Measurements from ENCODE around the gene EXOC4. TPM values are rescaled to one million over a fixed set of nuclear protein-coding genes. Genes with fewer than 3 reads are reported as not detected.

The EXOC4 gene
- total RNA-seq, 4 donors from 2014 or later, result 60.0 to 187 (median 80.1) TPM

GRCh38 chr7:133510326-133511055 is 257.6 kb downstream of the EXOC4 start:
- TF ChIP-seq POLR2AphosphoS5 (IDR thresholded peaks at IDR 0.05) (no peak), CTCF (IDR thresholded peaks at IDR 0.05) (no peak), POLR2A (IDR thresholded peaks at IDR 0.05) (no peak), EP300 (IDR thresholded peaks at IDR 0.05) (no peak)
- 93% methylated on average over 4 of the region's 4 CpGs for WGBS
- H3K27ac ChIP-seq, result no peak overlapping the region
- H3K4me1 ChIP-seq, result no peaks in the 10 kb centered on the region
- no peaks in the 10 kb centered on the region for H3K36me3 ChIP-seq
- H3K27me3 ChIP-seq, result no peaks in the 10 kb centered on the region
- no peak overlapping the region for H3K4me3 ChIP-seq
- no peaks in the 10 kb centered on the region for H3K9me3 ChIP-seq
- no peak for DNase-seq (ENCODE audit: low spot score in 2 of 2)

GRCh38 chr7:133511252-133511651 is 258.4 kb downstream of the EXOC4 start:
- H3K36me3 ChIP-seq, result no peaks in the 10 kb centered on the region
- no peaks in the 10 kb centered on the region for H3K27me3 ChIP-seq
- H3K27ac ChIP-seq, result no peak overlapping the region
- no peak for DNase-seq (ENCODE audit: low spot score in 2 of 2)
- TF ChIP-seq POLR2A (IDR thresholded peaks at IDR 0.05) (no peak), EP300 (IDR thresholded peaks at IDR 0.05) (no peak), CTCF (IDR thresholded peaks at IDR 0.05) (no peak), POLR2AphosphoS5 (IDR thresholded peaks at IDR 0.05) (no peak)
- WGBS, result 83% methylated on average over 3 of the region's 3 CpGs
- no peaks in the 10 kb centered on the region for H3K4me1 ChIP-seq
- H3K9me3 ChIP-seq, result no peaks in the 10 kb centered on the region
- no peak overlapping the region for H3K4me3 ChIP-seq

- H3K4me1 ChIP-seq, result no peaks in the 10 kb centered on the region
- 95% methylated on average over 5 of the region's 5 CpGs for WGBS
- no peak overlapping the region for H3K27ac ChIP-seq
- H3K27me3 ChIP-seq, result no peaks in the 10 kb centered on the region
- DNase-seq (ENCODE audit: low spot score in 2 of 2), result no peak
- no peak overlapping the region for H3K4me3 ChIP-seq
- TF ChIP-seq EP300 (IDR thresholded peaks at IDR 0.05), result no peak
- no peak for TF ChIP-seq CTCF (IDR thresholded peaks at IDR 0.05)
- no peak for TF ChIP-seq POLR2AphosphoS5 (IDR thresholded peaks at IDR 0.05)
- TF ChIP-seq POLR2A (IDR thresholded peaks at IDR 0.05), result no peak
- no peaks in the 10 kb centered on the region for H3K36me3 ChIP-seq
- no peaks in the 10 kb centered on the region for H3K9me3 ChIP-seq
These were observed 258.8 kb downstream of the EXOC4 start for GRCh38 chr7:133511708-133512107.

DNA sequence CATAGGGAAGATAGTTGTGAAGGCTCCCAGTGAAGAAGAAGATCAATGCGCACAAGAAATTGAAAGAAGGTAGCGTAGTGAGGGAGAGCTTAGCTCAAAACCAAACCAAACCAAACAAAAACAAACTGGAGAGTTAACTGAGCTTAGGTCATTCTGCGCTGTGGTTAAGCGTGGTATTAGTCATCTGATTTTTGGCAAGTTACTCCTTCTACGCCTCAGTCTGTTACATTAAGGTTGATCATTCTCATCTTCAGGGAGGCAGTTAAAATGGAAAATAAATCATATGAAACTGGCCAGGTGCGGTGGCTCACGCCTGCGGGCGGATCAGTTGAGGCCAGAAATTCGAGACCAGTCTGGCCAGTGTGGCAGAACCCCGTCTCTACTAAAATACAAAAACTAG is 259.7 kb downstream of the EXOC4 start:
- Histone ChIP-seq H3K4me3 (no peak overlapping the region), H3K36me3 (no peaks in the 10 kb centered on the region), H3K27ac (no peak overlapping the region), H3K9me3 (no peaks in the 10 kb centered on the region), H3K4me1 (no peaks in the 10 kb centered on the region), H3K27me3 (no peaks in the 10 kb centered on the region)
- 95% methylated on average over 11 of the region's 11 CpGs for WGBS
- TF ChIP-seq POLR2A (IDR thresholded peaks at IDR 0.05) (no peak), CTCF (IDR thresholded peaks at IDR 0.05) (no peak), EP300 (IDR thresholded peaks at IDR 0.05) (no peak), POLR2AphosphoS5 (IDR thresholded peaks at IDR 0.05) (no peak)
- DNase-seq (ENCODE audit: low spot score in 2 of 2), result no peak

- no peak for DNase-seq (ENCODE audit: low spot score in 2 of 2)
- Histone ChIP-seq H3K27ac (no peak overlapping the region), H3K9me3 (no peaks in the 10 kb centered on the region), H3K4me1 (no peaks in the 10 kb centered on the region), H3K27me3 (no peaks in the 10 kb centered on the region), H3K4me3 (no peak overlapping the region), H3K36me3 (no peaks in the 10 kb centered on the region)
- WGBS, result 84% methylated on average over 2 of the region's 2 CpGs
- TF ChIP-seq CTCF (IDR thresholded peaks at IDR 0.05), result no peak
- TF ChIP-seq EP300 (IDR thresholded peaks at IDR 0.05), result no peak
- TF ChIP-seq POLR2AphosphoS5 (IDR thresholded peaks at IDR 0.05), result no peak
- TF ChIP-seq POLR2A (IDR thresholded peaks at IDR 0.05), result no peak
These were observed 260.7 kb downstream of the EXOC4 start for GRCh38 chr7:133513608-133514007.
